Activated T-helper 9 cell treated with anti-CD3 and anti-CD28 coated beads, Interleukin-2, amount 50 U/mL, for 16 hours (primary cell): ENCODE measurements around the gene GTF2IRD1.
"Not testable (repeated sequence)": the region's sequence is repeated elsewhere in the genome, so short reads cannot be mapped to it uniquely, and the experiment has no call there.

Experiments used
- DNase-seq: peaks from one replicate; pipeline ENCODE4 v3.0.0-alpha.2; 2020; ENCODE audit warnings: low read depth

GTF2IRD1 gene

DNA sequence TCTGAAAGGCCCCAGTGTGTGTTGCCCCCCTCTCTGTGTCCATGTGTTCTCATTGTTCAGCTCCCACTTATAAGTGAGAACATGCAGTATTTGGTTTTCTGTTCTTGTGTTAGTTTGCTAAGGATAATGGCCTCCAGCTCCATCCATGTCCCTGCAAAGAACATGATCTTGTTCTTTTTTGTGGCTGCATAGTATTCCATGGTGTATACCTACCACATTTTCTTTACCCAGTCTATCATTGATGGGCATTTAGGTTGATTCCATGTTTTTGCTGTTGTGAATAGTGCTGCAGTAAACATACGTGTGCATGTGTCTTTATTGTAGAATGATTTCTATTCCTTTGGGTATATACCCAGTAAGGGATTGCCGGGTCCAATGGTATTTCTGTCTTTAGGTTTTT is 37.8 kb downstream of the GTF2IRD1 start:
- not testable (repeated sequence) for DNase-seq

DNA sequence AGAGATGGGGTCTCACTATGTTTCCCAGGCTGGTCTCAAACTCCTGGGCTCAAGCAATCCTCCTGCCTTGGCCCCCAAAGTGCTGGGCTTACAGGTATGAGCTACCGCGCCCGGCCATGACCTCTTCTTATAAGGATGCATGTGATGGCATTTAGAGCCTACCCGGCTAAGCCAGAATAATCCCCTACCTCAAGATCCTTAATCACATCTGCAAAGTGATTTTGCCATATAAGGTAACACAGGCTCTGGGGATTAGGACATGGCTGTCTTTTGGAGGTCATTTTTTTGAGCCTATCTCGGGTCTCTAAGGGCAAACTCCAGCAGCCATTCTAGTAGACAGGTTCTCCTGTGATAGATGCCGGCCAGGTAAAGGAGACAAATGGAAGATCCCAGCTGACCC is 39.6 kb downstream of the GTF2IRD1 start:
- no peak for DNase-seq

DNA sequence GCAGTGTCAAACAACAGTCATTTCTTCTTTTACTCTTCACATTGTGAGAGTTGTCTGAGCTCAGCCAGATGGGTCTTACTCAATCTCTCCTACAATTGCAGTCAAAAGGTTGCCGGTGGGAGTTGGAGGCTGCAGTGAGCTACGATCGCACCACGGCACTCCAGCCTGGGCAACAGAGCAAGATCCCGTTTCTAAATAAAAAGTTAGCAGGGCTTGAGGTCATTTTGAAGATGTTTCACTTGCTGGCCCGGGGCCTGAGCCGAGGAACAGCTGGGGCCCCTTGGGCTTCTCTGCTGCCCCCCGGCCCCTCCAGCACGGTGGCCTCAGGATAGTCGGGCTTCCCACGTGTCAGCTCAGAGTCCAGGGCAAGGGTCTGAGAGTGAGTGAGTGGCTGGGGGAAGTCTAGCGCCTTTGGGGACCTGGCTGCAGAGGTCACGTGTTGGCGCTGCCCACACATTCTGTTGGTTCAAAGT is 40.4 kb downstream of the GTF2IRD1 start:
- DNase-seq = no peak

DNA sequence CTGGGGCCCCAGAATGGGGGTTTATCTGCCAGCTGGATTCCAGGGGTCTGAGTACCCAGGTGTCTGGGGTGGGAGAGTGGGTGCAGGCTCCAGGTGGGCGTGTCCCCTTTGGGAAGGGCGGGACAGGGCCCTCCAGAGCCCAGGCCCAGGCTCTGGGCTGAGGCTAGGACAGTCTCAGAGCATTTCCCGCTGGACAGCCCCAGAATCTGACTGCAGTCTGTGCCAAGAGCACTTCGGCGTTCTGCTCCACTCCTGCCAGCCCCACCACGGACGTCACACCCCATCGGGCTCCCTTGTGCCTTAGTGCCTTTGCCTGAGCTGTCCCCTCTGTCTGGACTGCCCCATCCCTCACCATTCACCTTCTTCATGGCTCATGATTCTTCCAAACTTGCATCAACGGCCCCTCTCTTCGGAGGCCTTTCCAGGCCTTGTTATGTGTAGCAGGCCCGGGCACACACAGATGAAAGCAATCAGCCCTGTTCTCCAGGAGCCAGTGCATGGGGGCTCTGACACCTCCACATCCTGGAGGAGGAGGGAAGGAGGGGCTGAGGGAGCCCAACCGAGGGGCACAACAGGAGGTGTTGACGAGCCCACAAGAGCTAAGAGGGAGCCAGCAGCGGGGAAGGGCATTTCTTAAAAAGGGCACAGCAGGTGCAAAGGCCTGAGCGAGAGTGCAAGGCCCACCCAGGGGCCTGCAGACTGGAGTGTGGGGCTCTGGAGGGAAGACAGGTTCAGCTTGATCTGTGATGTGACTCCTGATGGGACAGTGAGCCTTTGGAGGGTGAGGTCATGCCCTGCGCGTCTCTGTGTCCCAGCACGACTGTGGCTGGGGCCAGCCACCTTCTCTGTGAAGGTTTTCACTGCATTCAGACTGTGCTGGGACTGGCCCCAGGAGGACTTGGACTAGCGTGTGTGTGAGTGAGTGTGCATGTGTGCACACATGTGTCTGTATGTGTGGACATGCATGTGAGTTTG is 41.7 kb downstream of the GTF2IRD1 start:
- DNase-seq = no peak

DNA sequence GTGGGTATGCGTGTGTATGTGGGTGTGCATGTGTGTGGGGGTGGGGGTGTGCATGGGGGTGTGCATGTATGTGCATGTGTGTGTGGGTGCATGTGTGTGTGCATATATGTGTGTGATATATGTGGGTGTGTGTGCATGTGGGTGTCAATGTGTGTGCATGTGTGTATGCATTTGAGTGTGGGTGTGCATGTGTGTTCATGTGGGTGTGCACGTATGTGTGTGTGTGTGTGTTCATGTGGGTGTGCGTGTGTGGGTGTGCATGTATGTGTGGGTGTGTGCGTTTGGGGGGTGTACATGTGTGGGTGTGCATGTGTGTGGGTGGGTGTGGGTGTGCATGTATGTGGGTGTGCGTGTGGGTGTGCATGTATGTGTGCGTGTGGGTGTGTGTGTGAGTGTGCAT is 42.6 kb downstream of the GTF2IRD1 start:
- no peak for DNase-seq

DNA sequence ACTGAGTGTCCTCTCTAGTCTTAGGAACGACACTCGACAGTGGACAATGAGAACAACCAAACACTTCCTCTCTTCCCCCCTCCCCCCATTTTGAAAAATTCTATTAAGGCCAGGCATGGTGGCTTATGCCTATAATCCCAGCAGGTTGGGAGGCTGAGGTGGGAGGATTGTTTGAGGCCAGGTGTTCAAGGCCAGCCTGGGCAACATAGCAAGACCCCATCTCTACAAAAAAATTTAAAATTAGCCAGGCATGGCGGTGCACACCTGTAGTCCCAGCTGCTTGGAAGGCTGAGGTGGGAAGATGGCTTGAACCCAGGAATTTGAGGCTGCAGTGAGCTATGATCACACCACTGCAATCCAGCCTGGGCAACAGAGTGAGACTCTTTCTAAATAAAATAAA is 43.1 kb downstream of the GTF2IRD1 start:
- DNase-seq = not testable (repeated sequence)

DNA sequence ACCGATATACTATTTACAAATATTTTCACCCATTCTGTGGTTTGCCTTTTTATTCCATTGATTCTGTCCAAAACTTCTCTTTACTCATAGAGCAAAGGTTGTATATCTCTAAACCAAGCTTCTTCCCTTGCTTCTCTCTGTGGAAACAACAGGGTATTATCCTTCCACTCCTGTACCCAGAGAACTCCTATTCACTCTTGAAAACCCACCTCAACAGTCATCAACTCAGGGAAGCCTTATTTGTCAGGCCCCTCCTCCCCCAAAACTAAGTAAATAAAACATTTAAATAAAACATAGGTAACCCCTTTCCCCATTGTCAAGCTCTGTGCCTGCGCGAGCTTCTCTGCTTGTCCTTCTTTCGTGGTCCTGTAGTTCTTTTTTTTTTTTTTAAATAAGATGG is 44.6 kb downstream of the GTF2IRD1 start:
- DNase-seq = no peak

DNA sequence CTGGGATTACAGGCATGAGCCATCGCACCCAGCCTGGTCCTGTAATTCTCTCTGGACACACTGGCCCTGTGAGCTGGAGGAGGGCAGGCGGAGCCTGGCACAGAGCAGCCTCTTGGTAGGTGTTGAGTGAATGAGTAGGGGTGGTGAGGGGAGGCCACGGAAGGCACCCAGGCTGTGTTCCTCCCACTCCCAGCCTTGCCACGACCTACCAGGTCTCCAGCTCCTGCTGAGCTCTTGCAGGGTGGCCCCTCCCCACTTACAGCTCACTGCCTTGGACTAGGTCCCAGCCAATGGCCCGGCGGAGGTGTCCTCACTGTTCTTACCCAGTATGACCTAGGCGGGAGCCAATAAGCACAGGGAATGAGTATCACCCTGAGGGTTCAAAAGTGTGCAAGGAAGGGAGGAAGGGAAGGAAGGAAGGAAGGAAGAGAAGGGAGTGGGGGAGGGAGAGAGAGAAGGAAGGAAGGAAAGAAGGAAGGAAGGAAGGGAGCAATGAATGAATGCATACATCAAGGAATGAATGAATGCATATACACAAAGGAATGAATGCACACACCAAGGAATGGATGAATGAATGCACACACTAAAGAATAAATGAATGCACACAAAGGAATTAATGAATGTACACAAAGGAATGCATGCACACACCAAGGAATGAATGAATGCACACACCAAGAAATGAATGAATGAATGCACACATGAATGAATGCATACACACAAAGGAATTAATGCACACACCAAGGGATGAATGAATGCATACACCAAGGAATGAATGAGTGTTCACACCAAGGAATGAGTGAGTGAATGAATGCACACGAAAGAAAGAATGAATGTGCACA is 45.5 kb downstream of the GTF2IRD1 start:
- DNase-seq = no peak

DNA sequence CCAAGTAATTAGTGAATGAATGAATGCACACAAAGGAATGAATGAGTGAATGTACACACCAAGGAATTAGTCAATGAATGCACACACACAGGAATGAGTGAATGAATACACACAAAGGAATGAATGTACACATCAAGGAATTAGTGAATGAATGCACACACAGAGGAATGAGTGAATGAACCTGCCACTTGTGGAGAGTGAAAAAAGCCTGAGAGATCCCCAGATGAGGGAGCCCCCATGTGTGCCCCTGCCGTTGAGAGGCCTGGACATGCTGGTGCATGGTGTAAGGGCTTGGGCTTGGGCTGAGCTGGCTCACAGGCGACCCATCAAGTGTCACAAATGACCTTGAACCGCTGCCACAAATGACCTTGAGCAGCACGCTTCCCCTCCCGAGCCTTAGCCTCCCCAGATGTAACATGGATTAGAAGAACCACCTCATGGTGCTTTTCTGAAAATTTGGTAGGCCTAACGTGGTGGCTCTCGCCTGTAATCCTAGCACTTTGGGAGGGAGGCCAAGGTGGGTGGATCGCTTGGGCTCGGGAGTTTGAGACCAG is 46.2 kb downstream of the GTF2IRD1 start:
- DNase-seq = no peak

DNA sequence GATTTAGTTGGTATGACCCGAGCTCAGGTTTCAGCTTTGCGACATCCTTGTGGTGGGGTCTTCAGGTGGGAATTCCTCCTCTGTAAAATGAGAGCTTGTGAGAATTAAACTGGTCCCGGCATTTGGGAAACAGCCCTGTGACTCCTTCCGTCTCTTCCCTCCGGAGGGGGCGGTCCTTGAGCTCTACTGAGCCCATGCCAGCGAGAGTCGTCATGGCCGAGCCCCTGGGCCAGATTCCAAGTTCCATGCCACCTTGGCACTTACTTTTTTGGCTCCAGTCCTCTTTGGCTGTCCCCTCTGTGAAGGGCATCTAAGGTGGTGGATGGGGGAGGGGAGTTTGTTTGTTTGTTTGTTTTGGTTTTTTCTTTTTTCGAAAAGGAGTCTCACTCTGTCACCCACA is 47.6 kb downstream of the GTF2IRD1 start:
- no peak for DNase-seq

DNA sequence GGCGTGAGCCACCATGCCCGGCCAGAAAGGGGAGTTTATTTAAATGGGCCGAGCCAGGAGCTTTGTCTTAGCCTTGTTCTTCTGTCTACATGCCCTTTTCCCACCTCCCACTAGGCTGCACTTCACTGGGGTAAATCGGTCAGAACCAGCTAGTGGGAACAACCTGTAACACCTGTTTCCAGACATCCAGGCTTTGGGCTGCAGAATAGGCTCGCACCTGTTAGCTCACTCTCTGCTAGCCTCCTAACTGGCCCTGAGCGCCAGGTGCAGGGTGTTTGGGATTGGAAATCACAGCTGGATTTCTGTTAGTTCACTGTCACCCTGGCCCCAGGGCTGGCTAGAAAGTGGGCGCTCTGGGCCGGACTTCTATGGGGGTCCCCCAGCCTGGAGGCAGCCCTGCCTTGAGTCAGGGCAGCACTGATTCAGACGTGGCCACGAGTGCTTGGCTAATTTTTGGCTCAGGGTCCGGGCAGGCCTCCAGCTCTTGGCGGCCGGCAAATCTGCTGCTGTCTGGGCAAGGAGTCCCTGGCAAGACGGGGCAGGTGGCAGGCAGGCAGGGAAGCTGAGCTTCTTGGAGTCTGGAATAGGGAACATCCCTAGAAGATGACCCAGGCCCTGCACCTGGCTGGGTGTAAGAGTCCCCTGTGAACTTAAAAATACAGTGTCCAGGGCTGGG is 48.6 kb downstream of the GTF2IRD1 start:
- no peak for DNase-seq

DNA sequence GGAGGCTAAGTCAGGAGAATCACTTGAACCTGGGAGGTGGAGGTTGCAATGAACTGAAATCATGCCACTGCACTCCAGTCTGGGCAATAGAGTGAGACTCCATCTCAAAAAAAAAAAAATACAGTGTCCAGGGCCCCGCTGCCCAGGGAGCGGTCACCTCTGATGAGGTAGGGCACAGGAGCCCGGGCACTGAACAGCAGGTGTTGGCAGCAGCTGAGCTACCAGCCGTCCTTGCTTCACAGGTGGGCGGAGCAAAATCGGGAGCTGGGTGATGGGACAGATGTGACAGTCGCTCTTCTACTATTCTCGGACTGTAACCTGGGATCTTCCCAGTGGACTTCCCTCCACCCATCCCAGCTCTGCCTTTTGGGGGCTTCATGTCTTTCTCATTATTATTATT is 49.4 kb downstream of the GTF2IRD1 start:
- DNase-seq = no peak

DNA sequence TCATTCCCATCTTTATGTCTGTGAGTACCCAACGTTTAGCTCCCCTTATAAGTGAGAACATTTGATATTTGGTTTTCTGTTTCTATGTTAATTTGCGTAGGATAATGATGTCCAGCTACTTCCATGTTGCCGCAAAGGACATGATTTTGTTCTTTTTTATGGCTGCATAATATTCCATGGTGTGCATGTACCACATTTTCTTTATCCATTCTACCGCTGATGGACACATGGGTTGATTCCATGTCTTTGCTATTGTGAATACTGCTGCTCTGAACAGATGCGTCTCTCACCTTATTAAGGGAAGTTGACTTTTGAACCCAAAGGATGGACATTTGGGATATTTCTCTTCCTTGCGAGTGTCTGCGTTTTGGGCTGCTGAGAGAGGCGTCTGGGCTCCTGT is 50.2 kb downstream of the GTF2IRD1 start:
- DNase-seq = no peak

DNA sequence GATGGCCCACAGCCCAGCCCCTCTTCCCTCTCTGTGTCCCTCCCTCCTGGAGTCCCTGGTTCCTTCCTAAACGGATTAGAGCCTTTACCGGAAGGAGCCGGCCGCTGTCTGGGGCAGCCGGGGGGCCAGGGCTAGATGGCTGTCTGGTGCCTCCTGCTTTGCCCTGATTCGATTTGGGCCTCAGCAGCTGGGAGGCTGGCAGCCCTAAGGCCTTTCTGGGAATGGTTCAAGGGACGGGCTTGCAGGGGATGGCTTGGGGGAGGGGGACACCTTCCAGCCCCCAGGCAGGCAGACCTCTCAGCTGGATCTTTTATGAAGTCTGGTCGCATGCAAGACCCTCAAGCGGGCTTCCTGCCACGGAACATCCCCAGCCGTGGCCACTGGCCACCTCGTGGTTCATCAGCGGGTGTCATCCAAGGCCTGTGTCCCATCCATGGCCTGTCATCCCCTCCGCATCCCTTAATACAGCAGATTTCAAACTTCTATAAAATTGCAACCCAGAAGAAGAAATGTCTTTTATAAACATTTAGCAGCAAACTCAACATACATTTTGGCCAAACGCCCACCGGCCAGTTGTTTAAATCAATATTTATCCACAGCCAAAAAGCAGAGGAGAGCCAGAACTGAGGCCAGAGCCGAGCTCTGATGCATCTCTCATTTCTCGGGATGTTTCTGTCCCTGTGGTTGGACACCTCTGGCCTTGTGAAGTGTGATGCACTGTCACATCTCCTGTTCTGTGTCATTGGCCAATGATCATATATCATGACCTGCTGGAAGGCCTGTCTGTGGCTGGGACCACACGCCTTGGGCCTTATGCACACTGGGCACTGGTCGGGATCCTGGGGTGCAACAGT is 52.0 kb downstream of the GTF2IRD1 start:
- DNase-seq = no peak

DNA sequence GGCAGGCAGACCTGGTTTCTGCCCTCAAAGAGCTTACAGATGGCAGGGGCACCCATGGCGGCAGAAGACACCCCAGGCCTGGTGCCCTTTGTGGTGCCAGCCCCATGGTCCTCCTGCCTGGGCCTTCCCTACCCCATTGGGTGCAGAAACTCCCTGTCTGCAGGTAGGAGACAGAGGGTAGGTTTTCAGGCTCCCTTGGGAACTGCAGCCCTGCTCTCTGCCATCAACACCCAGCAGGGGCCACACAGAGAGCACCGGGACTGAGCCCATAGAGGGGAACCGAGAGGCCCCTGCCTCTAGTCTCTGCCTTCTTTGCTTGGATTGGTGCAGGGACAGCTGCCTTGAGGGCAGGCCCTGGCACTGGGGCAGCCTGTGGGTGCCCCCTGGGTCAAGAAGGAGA is 52.6 kb downstream of the GTF2IRD1 start:
- DNase-seq = no peak

DNA sequence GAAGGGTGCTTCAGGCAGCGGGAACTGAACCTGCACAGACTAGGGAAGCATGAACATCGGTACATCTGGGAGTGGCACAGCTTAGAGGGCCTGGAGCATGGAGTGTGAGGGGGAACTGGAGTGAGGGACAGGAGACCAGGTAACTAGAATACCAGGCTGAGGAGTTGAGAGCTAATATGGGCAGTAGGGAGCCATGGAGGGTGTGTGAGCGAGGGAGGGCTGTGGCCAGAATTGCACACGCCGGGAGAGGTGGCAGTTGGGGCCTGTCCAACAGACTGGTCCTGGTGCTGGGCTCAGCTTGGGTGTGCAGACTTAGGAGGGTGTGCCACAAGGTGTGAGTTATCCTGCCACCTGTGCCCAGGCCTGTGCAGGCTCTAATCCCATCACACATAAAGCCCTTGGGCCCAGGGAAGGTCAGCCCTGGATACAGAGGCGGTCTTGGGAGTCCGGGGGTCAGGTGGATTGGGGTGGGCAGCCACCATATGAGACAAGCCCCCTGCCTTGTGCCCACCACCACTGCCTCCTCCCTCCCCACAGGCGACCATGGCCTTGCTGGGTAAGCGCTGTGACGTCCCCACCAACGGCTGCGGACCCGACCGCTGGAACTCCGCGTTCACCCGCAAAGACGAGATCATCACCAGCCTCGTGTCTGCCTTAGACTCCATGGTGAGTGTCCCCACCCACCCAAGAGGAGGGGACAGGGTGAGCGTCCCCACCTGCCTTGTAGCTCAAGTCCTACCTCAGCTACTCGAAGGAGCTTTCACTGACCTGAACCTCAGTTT is 54.0 kb downstream of the GTF2IRD1 start:
- no peak for DNase-seq

DNA sequence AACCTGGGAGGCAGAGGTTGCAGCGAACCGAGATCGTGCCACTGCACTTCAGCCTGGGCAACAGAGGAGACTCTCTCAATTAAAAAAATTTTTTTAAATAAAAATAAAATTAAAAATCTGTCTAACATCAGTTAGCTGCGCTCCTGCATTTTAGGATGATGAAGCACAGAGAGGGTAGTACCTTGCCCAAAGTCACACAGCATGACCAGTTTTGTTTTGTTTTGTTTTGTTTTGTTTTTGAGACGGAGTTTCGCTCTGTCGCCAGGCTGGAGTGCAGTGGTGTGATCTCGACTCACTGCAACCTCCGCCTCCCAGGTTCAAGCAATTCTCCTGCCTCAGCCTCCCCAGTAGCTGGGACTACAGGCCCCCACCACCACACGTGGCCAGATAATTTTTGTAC is 55.7 kb downstream of the GTF2IRD1 start:
- DNase-seq = not testable (repeated sequence)

DNA sequence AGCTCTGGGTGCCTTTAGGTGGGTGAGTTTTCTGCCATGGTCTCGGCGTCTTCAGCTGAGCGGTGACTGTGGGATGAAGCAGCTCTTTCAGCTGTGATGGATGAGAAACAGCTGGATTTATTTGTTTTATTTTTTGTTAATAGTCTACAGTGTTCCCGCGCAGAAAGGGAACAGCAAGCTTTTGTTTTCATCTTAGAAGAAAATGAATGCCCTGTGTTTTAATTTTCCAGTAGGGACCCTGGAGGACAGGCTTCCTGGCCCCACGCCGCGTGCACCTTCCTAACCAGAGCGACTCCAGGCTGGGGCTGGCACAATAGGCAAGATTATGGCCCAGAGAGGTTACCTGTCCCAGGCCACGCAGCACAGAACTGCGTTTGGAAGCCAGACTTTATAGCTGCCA is 57.6 kb downstream of the GTF2IRD1 start:
- DNase-seq = no peak

DNA sequence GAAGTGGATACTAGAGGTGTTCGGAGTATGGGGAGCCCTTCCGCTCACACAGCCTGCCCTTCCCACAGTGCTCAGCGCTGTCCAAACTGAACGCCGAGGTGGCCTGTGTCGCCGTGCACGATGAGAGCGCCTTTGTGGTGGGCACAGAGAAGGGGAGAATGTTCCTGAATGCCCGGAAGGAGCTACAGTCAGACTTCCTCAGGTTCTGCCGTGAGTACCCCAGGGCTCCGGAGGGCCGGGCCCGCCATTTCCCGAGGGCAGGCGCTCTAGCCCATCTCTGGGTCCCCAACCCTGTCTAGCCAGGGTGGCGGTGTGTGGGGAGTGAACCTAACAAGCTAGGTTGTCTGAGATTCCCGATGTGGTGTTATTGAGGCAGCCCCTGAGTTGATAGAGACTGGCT is 59.1 kb downstream of the GTF2IRD1 start:
- no peak for DNase-seq

DNA sequence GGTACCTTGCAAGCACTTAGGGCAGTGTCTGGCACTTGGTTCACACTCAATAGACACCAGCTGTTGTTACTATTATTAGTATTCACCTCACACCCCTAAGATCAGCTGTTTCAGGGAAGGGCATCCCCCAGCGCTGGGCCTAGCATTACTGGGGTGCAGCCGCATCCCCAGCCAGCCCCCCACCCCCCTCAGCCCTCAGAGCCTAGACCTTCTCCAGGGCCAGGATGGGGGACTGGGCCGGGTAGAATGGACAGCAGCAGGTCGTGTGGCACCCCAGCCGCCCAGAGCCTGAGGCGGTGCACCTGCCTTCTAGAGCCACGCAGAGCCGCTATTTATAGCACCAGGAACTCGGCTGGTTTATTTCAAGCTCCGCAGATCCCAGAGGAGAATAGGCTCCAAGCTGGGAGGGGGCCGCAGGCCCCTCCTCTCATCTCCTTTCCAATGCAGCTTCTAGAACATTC is 60.5 kb downstream of the GTF2IRD1 start:
- DNase-seq = no peak
